Psoas muscle (tissue), 8 donors: ENCODE data around the gene KCNN1. TPM values are rescaled to one million over a fixed set of nuclear protein-coding genes. Genes with fewer than 3 reads are reported as not detected.

ENCODE experiments used
- ATAC-seq, 4 donors: fragments of 200-7000 bp; cut with Tn5 transposase; one replicate each; pipeline ENCODE4 v1.9.1; 2020; ENCODE audit warnings: moderate library complexity in 3 of 4, mild to moderate bottlenecking in 2 of 4
- DNase-seq, 2 donors: peaks; one replicate each; pipeline ENCODE4 v3.0.0-alpha.2; 2020
- H3K27ac ChIP-seq: fragments of 200-600 bp; one replicate; pipeline ENCODE4 v1.8.0; 2022
- H3K27me3 ChIP-seq, 3 donors: fragments of 200-600 bp in 1 of 3; one replicate each; pipeline versions ENCODE4 v1.6.1 to v1.8.0; 2013 to 2022; ENCODE audit warnings: low read length in 2 of 3, mild to moderate bottlenecking in 2 of 3, moderate library complexity in 1 of 3; ENCODE audit not compliant: insufficient read depth in 3 of 3
- H3K36me3 ChIP-seq, 2 donors: fragments of 200-600 bp in 1 of 2; one replicate each; pipeline versions ENCODE4 v1.6.1 to v1.8.0; 2013 to 2022; ENCODE audit warnings: low read depth in 1 of 2, mild to moderate bottlenecking in 1 of 2, moderate library complexity in 1 of 2; ENCODE audit not compliant: insufficient read depth in 1 of 2
- H3K4me1 ChIP-seq: fragments of 200-600 bp; one replicate; pipeline ENCODE4 v1.8.0; 2022
- H3K4me3 ChIP-seq: fragments of 200-600 bp; one replicate; pipeline ENCODE4 v1.8.0; 2022; ENCODE audit warnings: mild to moderate bottlenecking
- H3K9me3 ChIP-seq: fragments of 200-600 bp; one replicate; pipeline ENCODE4 v1.8.0; 2022
- CTCF ChIP-seq: fragments of 200-600 bp; IDR thresholded peaks from one replicate; pipeline ENCODE4 v1.8.0; 2022; ENCODE audit warnings: antibody characterized with exemption
- WGBS, 3 donors: extraction: QIAGEN DNeasy Blood & Tissue Kit; methylation state at CpG; one replicate each; pipeline versions ENCODE4 v1.1.6 to v1.1.7; 2013; 5-methylcytosine and 5-hydroxymethylcytosine counted together
- intact Hi-C, 2 donors: fragments of 100-400 bp; cut with DNase I; formaldehyde crosslinking; loops; one replicate each; pipeline versions ENCODE4 v1.11.0 to v1.14.2; 2022
- polyA plus RNA-seq, 3 donors: library from polyadenylated mRNA; stranded (reverse); fragments of 200-250 nt; gene quantifications; one replicate each; pipeline ENCODE4 v1.2.3, GENCODE V29; 2013
- total RNA-seq, 4 donors: library from RNA; stranded (reverse); fragmentation: NEBNext Ultra II Directional in 2 of 4; extraction: Animal tissue kit (Norgen Biotek cat#: 25700) in 2 of 4; gene quantifications; one replicate each; pipeline versions ENCODE4 v1.2.1 to v1.2.4, GENCODE V29; 2021 to 2023
- donor health status: healthy with polysubstance abuse.
- donor health status: DM: no; HTN: no; CAD: no; lungs with moderate emphysema.
- donor health status: Bipolar disorder and iron deficiency.
- donor health status: healthy.
- donor health status: DM: yes; HTN: yes; CAD: no.
- donor health status: DM: no; HTN: no; CAD: no.
- donor health status: DM: no; HTN: no; CAD: no.
- donor health status: DM: yes; HTN: yes; CAD: no.

KCNN1 gene
- total and polyA plus RNA-seq, 7 donors: 0.01 to 0.06 TPM; not detected in 5

GRCh38 chr19:17993076-17993813 is 26.3 kb downstream of the KCNN1 start:
- H3K27ac ChIP-seq: no peak overlapping the region
- H3K4me3 ChIP-seq: no peak overlapping the region
- intact Hi-C loops: no loop called here
- 68 to 75% (median 73%) methylated on average over 24 to 27 of the region's 27 CpGs for WGBS, 3 donors
- no peaks in the 10 kb centered on the region for H3K4me1 ChIP-seq
- no peaks in the 10 kb centered on the region for H3K9me3 ChIP-seq
- no peak for TF ChIP-seq CTCF
- peaks cover 0 to 8% (median 0%) of the 10 kb centered on the region in 3 donors for H3K27me3 ChIP-seq
- no peak for ATAC-seq
- DNase-seq: no peak
- no peaks in the 10 kb centered on the region for H3K36me3 ChIP-seq

- TF ChIP-seq CTCF: peak; percentile 98
- no peaks in the 10 kb centered on the region for H3K9me3 ChIP-seq
These were observed 30.0 kb downstream of the KCNN1 start for GRCh38 chr19:17996826-17997316.

GRCh38 chr19:17997969-17998826 is 31.3 kb downstream of the KCNN1 start:
- ATAC-seq (peak in 1 of 4 donors; percentile 4), DNase-seq (peak in 1 of 2 donors; percentile 57)
- Histone ChIP-seq H3K27me3 (peaks cover 0 to 19% (median 0%) of the 10 kb centered on the region in 3 donors), H3K9me3 (no peaks in the 10 kb centered on the region), H3K4me1 (no peaks in the 10 kb centered on the region), H3K27ac (no peak overlapping the region), H3K4me3 (no peak overlapping the region), H3K36me3 (no peaks in the 10 kb centered on the region)
- intact Hi-C loops: loop anchor here (2.0 to 5.0 kb wide), 4 partner anchors 51 to 141 kb away; partner anchors contain the start of gene RPL18A (in 1 of the 2)
- TF ChIP-seq CTCF: no peak
- WGBS, 3 donors: 60 to 64% (median 62%) methylated on average over 36 to 41 of the region's 41 CpGs

More at GRCh38 chr19:17996826-17997316, 30.0 kb downstream of the KCNN1 start:
- DNase-seq (peak; percentile 86 to 94), ATAC-seq (peak; percentile 90 to 95 (median 92))
- WGBS, 3 donors: 12 to 23% (median 15%) methylated on average over 9 to 15 of the region's 15 CpGs
- H3K27ac ChIP-seq: no peak overlapping the region
- H3K4me1 ChIP-seq: no peaks in the 10 kb centered on the region
- no peaks in the 10 kb centered on the region for H3K36me3 ChIP-seq
- H3K4me3 ChIP-seq: no peak overlapping the region
- intact Hi-C loops: loop anchor here (1.0 to 5.0 kb wide), 5 partner anchors 50 to 140 kb away; partner anchors contain the start of gene RPL18A (in 1 of the 2)
- peaks cover 0 to 13% (median 0%) of the 10 kb centered on the region in 3 donors for H3K27me3 ChIP-seq

- no peak for DNase-seq
These were observed 31.9 kb downstream of the KCNN1 start for GRCh38 chr19:17998827-17999150.

More at GRCh38 chr19:17998827-17999150, 31.9 kb downstream of the KCNN1 start:
- intact Hi-C loops: loop anchor here (5.0 kb wide), 2 partner anchors 131 to 141 kb away; partner anchors contain the start of gene RPL18A (in 1 of the 2)
- H3K4me1 ChIP-seq: no peaks in the 10 kb centered on the region
- ATAC-seq: no peak
- TF ChIP-seq CTCF: no peak
- H3K27ac ChIP-seq: no peak overlapping the region
- H3K4me3 ChIP-seq: no peak overlapping the region
- H3K9me3 ChIP-seq: no peaks in the 10 kb centered on the region
- H3K27me3 ChIP-seq: peaks cover 0 to 19% (median 0%) of the 10 kb centered on the region in 3 donors
- H3K36me3 ChIP-seq: no peaks in the 10 kb centered on the region
- 82 to 95% (median 85%) methylated on average over 5 of the region's 5 CpGs for WGBS, 3 donors
